Endothelial cell of umbilical vein (primary cell): ENCODE measurements around the gene NRCAM. TPM values are rescaled to one million over a fixed set of nuclear protein-coding genes. Genes with fewer than 3 reads are reported as not detected.

Source experiments
- BruUV-seq: library from RNA; stranded (reverse); fragments of 400-500 nt; replicated peaks from 2 replicates; lab custom pipeline; 2021; lab: Mats Ljungman, UMichigan
- CTCF ChIA-PET: fragments of 300-600, 350-600 bp; sonication (Branson Sonifier 250); formaldehyde crosslinking; loops from one replicate; lab custom pipeline; 2021; ENCODE audit warnings: antibody characterized with exemption, inconsistent platforms; lab: Charles Lee
- POLR2A ChIA-PET: fragments of 300-600, 350-600 bp; sonication (Branson Sonifier 250); formaldehyde crosslinking; loops from one replicate; lab custom pipeline; 2021; ENCODE audit warnings: antibody characterized with exemption, inconsistent platforms; lab: Charles Lee
- DNase-seq: peaks from one replicate; pipeline ENCODE4 v3.0.0-alpha.2; 2011; ENCODE audit warnings: low read depth, low spot score
- FAIRE-seq: peaks from 2 replicates; lab custom pipeline; 2011; peaks lifted over from hg19 to GRCh38; lab: Jason Lieb, UNC
- H2AFZ ChIP-seq: 2 replicates; pipeline ENCODE4 v1.6.0; 2012; ENCODE audit warnings: low read depth, low read length, control low read depth, inconsistent platforms
- H3K27ac ChIP-seq: 2 replicates; pipeline ENCODE4 v1.5.1; 2011; ENCODE audit warnings: low read depth, mild to moderate bottlenecking, control low read depth, low read length, moderate library complexity; ENCODE audit not compliant: insufficient read depth
- H3K27me3 ChIP-seq, 2 experiments: 2 replicates each; pipeline versions ENCODE4 v1.6.0 to v1.6.1; 2011; ENCODE audit warnings: low read length in 2 of 2, mixed read lengths in 1 of 2; ENCODE audit not compliant: control insufficient read depth in 2 of 2, insufficient read depth in 2 of 2
- H3K36me3 ChIP-seq, 2 experiments: 2 replicates in 1 of 2; 3 replicates in 1 of 2; pipeline ENCODE4 v1.5.1; 2011; ENCODE audit warnings: low read length in 2 of 2, mild to moderate bottlenecking in 1 of 2, moderate library complexity in 1 of 2; ENCODE audit not compliant: control insufficient read depth in 2 of 2, insufficient read depth in 2 of 2; ENCODE audit errors: extremely low read depth in 1 of 2
- H3K4me1 ChIP-seq: 3 replicates; pipeline ENCODE4 v1.5.1; 2011; ENCODE audit warnings: mild to moderate bottlenecking, low read length; ENCODE audit not compliant: control insufficient read depth, insufficient read depth; ENCODE audit errors: extremely low read depth
- H3K4me2 ChIP-seq: 2 replicates; pipeline ENCODE4 v1.6.1; 2011; ENCODE audit warnings: low read length, control low read depth, mixed read lengths; ENCODE audit not compliant: insufficient read depth
- H3K4me3 ChIP-seq, 3 experiments: fragments of 200-600 bp in 1 of 3; sonication (generic), shearing (Covaris generic) in 1 of 3; replicated peaks in 1 of 3; 2 replicates each; pipeline ENCODE4 v1.5.1; 2011 to 2016; ENCODE audit warnings: control low read depth in 3 of 3, low read length in 3 of 3, mild to moderate bottlenecking in 2 of 3, inconsistent platforms in 1 of 3, low read depth in 1 of 3, moderate library complexity in 1 of 3; ENCODE audit not compliant: insufficient read depth in 1 of 3
- H3K79me2 ChIP-seq: 2 replicates; pipeline ENCODE4 v1.6.0; 2012; ENCODE audit warnings: low read length, inconsistent platforms; ENCODE audit not compliant: control insufficient read depth, insufficient read depth
- H3K9ac ChIP-seq: replicated peaks from 2 replicates; pipeline ENCODE3; 2011; ENCODE audit warnings: low read length, control low read depth; ENCODE audit not compliant: insufficient read depth; ENCODE audit errors: extremely low read depth
- H3K9me1 ChIP-seq: replicated peaks from 3 replicates; pipeline ENCODE4 v1.6.0; 2011; ENCODE audit warnings: mild to moderate bottlenecking, low read length; ENCODE audit not compliant: control insufficient read depth, insufficient read depth; ENCODE audit errors: extremely low read depth
- H3K9me3 ChIP-seq: replicated peaks from 2 replicates; pipeline ENCODE4 v1.5.1; 2012; ENCODE audit warnings: low read length, inconsistent platforms; ENCODE audit not compliant: control insufficient read depth, insufficient read depth
- H4K20me1 ChIP-seq: replicated peaks from 2 replicates; pipeline ENCODE3; 2011; ENCODE audit warnings: mild to moderate bottlenecking, low read length; ENCODE audit not compliant: control insufficient read depth, insufficient read depth; ENCODE audit errors: extremely low read depth
- EZH2 ChIP-seq: IDR thresholded peaks from 2 replicates; pipeline ENCODE4 v1.6.1; 2012; ENCODE audit warnings: borderline replicate concordance, low read depth, mild to moderate bottlenecking, moderate library complexity, low read length, inconsistent platforms; ENCODE audit not compliant: severe bottlenecking
- FOS ChIP-seq: IDR thresholded peaks from 2 replicates; pipeline ENCODE4 v1.6.1; 2011; ENCODE audit warnings: mild to moderate bottlenecking, low read length, moderate library complexity, borderline replicate concordance; ENCODE audit not compliant: insufficient read depth
- GATA2 ChIP-seq: IDR thresholded peaks from 2 replicates; pipeline ENCODE4 v1.7.0; 2011; ENCODE audit warnings: low read depth, mild to moderate bottlenecking, moderate library complexity, mixed read lengths, low read length; ENCODE audit not compliant: insufficient read length, insufficient read depth
- JUN ChIP-seq: IDR thresholded peaks from 2 replicates; pipeline ENCODE4 v1.6.1; 2011; ENCODE audit warnings: borderline replicate concordance, low read depth; ENCODE audit not compliant: insufficient read length, insufficient read depth
- MYC ChIP-seq: IDR thresholded peaks from one replicate; pipeline ENCODE4 v1.6.1; 2011; ENCODE audit warnings: mild to moderate bottlenecking, low read depth, low read length
- POLR2A ChIP-seq: IDR thresholded peaks from 2 replicates; pipeline ENCODE4 v1.6.1; 2012; ENCODE audit warnings: low read depth, mild to moderate bottlenecking, control low read depth, low read length
- POLR2AphosphoS5 ChIP-seq: IDR thresholded peaks from 2 replicates; pipeline ENCODE4 v1.6.1; 2012; ENCODE audit warnings: low read depth, mild to moderate bottlenecking, control low read depth, low read length, moderate library complexity; ENCODE audit not compliant: insufficient read depth
- dilution Hi-C: fragments of 300-500 bp; cut with MboI; formaldehyde crosslinking; loops from one replicate; pipeline ENCODE4 v1.15.0; 2019; ENCODE audit warnings: low sequenced_read_pairs; ENCODE audit not compliant: extremely low pct_ligation_motif_present
- intact Hi-C: fragments of 100-400 bp; cut with micrococcal nuclease; formaldehyde crosslinking; loops from one replicate; pipeline ENCODE4 v1.10.0; 2022
- polyA plus RNA-seq, 4 experiments: library from polyadenylated mRNA; depleted of rRNA in 3 of 4; stranded (reverse) in 3 of 4; unstranded in 1 of 4; fragments of >200 nt; gene quantifications; 2 replicates each; pipeline versions ENCODE4 v1.2.1 to v1.2.3, GENCODE V29; 2011 to 2012; ENCODE audit warnings: missing spikeins in 1 of 4
- total RNA-seq: library from RNA; stranded (reverse); gene quantifications from 2 replicates; pipeline ENCODE4 v1.2.3, GENCODE V29; 2021
- TF ChIP-seq, protein P1 (sequence below), 2 donors: IDR thresholded peaks; 1 replicate in 1 of 2; 2 replicates in 1 of 2; pipeline ENCODE4 v1.5.1; 2011; ENCODE audit warnings: low read length in 2 of 2, mild to moderate bottlenecking in 2 of 2, moderate library complexity in 2 of 2, control low read depth in 1 of 2, inconsistent platforms in 1 of 2, low read depth in 1 of 2; ENCODE audit not compliant: insufficient read depth in 1 of 2; ENCODE audit errors: extremely low read depth in 1 of 2
- TF ChIP-seq, protein P2 (sequence below): IDR thresholded peaks from 2 replicates; pipeline ENCODE4 v1.6.1; 2011; ENCODE audit not compliant: insufficient read depth, insufficient read length

Gene NRCAM
- total and polyA plus RNA-seq, 2 donors (not counting 3 experiments of a cell fraction or from before 2014, with no cell fraction given), result 26.0 to 47.6 TPM

DNA sequence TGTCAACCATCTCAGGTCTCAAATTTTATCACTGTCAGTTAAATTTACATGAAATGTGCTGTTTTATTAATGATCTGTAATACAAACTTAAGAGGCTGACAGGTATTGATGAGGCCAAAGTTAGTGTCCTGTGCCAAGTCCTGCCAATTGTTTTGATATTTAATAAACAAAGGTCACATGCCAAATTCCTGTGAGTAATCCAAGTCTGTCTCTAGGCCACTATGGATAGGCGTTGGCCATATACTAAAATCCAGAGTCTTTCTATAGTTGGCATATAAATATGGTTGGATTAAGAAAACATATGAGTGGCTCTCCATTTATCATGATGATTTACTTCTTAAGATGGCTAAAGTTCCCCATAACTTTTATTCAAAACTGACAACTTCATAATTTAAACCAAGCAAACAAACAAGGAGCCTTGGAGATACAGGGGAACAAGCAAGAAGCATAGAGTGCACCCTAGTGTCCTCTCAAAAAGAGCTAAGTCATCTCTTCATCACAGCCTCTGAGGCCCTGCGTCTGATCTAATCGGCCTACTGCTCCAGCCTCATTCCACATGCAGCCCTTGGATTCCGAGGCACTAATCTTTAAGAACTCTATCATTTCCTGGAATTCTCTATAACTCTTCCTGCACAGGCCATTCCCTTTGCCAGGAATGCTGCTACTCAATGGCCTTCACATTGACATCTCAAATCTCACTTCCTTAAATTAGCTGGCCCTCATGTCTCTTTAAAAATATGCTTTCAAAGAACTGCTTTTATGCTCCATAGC lies 32.7 kb upstream of the NRCAM start:
- Histone ChIP-seq H3K4me3 (no peak overlapping the region), H2AFZ (no peak overlapping the region), H3K27me3 (no peaks in the 10 kb centered on the region), H3K36me3 (no peaks in the 10 kb centered on the region), H3K27ac (peak overlapping the region; percentile 75), H3K79me2 (no peaks in the 10 kb centered on the region), H3K9me1 (no peaks in the 10 kb centered on the region), H3K9ac (peak overlapping the region; percentile 20), H3K9me3 (no peaks in the 10 kb centered on the region), H4K20me1 (no peaks in the 10 kb centered on the region), H3K4me1 (peaks cover 34% of the 10 kb centered on the region), H3K4me2 (peak overlapping the region; percentile 57)
- dilution Hi-C loops (loop anchor here (25.0 kb wide), 1 partner anchor 302 kb away; no protein-coding TSS in a partner anchor), intact Hi-C loops (loop anchor here (1.0 to 2.0 kb wide), 2 partner anchors 68 to 196 kb away; no protein-coding TSS in a partner anchor)
- ChIA-PET POLR2A (no interaction called here), CTCF (interaction anchor here (0.8 to 2.7 kb wide), 10 partner anchors 8 to 312 kb away, joined by 3 to 12 read pairs (median 4); partner anchors contain the start of gene NRCAM)
- TF ChIP-seq POLR2A (no peak), POLR2AphosphoS5 (peak; percentile 66), EZH2 (no peak), MYC (no peak), GATA2 (peak; percentile 92), FOS (peak; percentile 23), JUN (no peak)
- TF ChIP-seq, protein P1, sequence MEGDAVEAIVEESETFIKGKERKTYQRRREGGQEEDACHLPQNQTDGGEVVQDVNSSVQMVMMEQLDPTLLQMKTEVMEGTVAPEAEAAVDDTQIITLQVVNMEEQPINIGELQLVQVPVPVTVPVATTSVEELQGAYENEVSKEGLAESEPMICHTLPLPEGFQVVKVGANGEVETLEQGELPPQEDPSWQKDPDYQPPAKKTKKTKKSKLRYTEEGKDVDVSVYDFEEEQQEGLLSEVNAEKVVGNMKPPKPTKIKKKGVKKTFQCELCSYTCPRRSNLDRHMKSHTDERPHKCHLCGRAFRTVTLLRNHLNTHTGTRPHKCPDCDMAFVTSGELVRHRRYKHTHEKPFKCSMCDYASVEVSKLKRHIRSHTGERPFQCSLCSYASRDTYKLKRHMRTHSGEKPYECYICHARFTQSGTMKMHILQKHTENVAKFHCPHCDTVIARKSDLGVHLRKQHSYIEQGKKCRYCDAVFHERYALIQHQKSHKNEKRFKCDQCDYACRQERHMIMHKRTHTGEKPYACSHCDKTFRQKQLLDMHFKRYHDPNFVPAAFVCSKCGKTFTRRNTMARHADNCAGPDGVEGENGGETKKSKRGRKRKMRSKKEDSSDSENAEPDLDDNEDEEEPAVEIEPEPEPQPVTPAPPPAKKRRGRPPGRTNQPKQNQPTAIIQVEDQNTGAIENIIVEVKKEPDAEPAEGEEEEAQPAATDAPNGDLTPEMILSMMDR (IDR thresholded peaks at IDR 0.05; ENCODE audit: extremely low read depth in 1 of 2, insufficient read depth in 1 of 2, low read depth in 1 of 2, low read length in 2 of 2), result no peak
- TF ChIP-seq, protein P2, sequence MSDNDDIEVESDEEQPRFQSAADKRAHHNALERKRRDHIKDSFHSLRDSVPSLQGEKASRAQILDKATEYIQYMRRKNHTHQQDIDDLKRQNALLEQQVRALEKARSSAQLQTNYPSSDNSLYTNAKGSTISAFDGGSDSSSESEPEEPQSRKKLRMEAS, result no peak
- peak; percentile 88 for FAIRE-seq
- DNase-seq, result peak; percentile 87
- BruUV-seq, result TSS peak; percentile 38
